Thymus (tissue), 11 donors: ENCODE data around the gene LEF1. TPM values are rescaled to one million over a fixed set of nuclear protein-coding genes. Genes with fewer than 3 reads are reported as not detected.

ENCODE experiments used
- DNase-seq, 9 donors: peaks; one replicate each; pipeline ENCODE4 v3.0.0-alpha.2; 2013; ENCODE audit warnings: low spot score in 9 of 9, low read depth in 6 of 9, missing footprints in 1 of 9
- H3K27ac ChIP-seq, 2 donors: one replicate each; pipeline ENCODE4 v1.5.1; 2013; ENCODE audit warnings: control low read depth in 1 of 2, low read depth in 1 of 2, low read length in 1 of 2, mild to moderate bottlenecking in 1 of 2, moderate library complexity in 1 of 2
- H3K27me3 ChIP-seq, 2 donors: one replicate each; pipeline ENCODE4 v1.5.1; 2013; ENCODE audit warnings: low read length in 1 of 2; ENCODE audit not compliant: control insufficient read depth in 2 of 2, insufficient read depth in 1 of 2
- H3K36me3 ChIP-seq, 2 donors: one replicate each; pipeline ENCODE4 v1.5.1; 2013; ENCODE audit warnings: low read length in 1 of 2, mild to moderate bottlenecking in 1 of 2, moderate library complexity in 1 of 2; ENCODE audit not compliant: control insufficient read depth in 2 of 2, insufficient read depth in 2 of 2
- H3K4me1 ChIP-seq, 2 donors: one replicate each; pipeline ENCODE4 v1.5.1; 2013; ENCODE audit warnings: low read length in 2 of 2; ENCODE audit not compliant: control insufficient read depth in 2 of 2, insufficient read depth in 2 of 2
- H3K4me3 ChIP-seq, 2 donors: one replicate each; pipeline ENCODE4 v1.5.1; 2013; ENCODE audit warnings: low read length in 2 of 2, control low read depth in 1 of 2, mild to moderate bottlenecking in 1 of 2
- H3K9me3 ChIP-seq, 2 donors: one replicate each; pipeline ENCODE4 v1.5.1; 2013; ENCODE audit warnings: low read length in 1 of 2, mild to moderate bottlenecking in 1 of 2; ENCODE audit not compliant: control insufficient read depth in 2 of 2, insufficient read depth in 1 of 2
- WGBS: extraction: QIAGEN DNeasy Blood & Tissue Kit; methylation state at CpG from one replicate; pipeline ENCODE4 v1.1.7; 2013; 5-methylcytosine and 5-hydroxymethylcytosine counted together
- polyA plus RNA-seq: library from polyadenylated mRNA; stranded (reverse); fragments of 200-250 nt; gene quantifications from one replicate; pipeline ENCODE4 v1.2.3, GENCODE V29; 2013
- total RNA-seq: library from RNA; stranded (reverse); fragments of 120-200 nt; gene quantifications from one replicate; pipeline ENCODE4 v1.2.4, GENCODE V29; 2013
- donor health status: healthy.

Gene LEF1
- total and polyA plus RNA-seq, 2 donors = 536 to 655 TPM

DNA sequence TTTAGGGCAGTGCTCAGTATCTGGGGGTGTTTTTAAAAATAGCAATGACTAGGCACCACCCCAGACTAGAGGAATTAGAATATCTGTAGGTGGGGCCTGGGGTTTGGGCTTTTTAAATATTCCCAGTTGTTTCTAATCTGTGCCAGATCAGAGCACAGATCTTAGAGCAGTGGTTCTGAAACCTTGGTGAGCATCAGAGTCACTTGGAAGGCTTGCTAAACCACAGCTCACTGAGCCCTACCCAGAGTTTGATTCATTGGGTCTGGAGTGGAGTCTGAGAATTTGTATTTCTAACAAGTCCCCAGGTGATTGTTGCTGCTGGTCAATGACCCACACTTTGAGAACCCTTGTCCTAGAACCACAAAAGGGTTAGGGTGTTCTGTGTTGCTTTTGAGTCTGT is 162.4 kb downstream of the LEF1 start:
- Histone ChIP-seq H3K4me1 (peaks cover 35% of the 10 kb centered on the region in 2 donors), H3K27me3 (no peaks in the 10 kb centered on the region), H3K36me3 (peaks cover 7 to 17% of the 10 kb centered on the region in 2 donors), H3K4me3 (no peak overlapping the region), H3K27ac (no peak overlapping the region), H3K9me3 (no peaks in the 10 kb centered on the region)
- DNase-seq = no peak

- H3K27ac ChIP-seq = no peak overlapping the region
- H3K9me3 ChIP-seq = no peaks in the 10 kb centered on the region
- no peak overlapping the region for H3K4me3 ChIP-seq
- 93% methylated on average over 1 of the region's 1 CpG for WGBS
- no peak for DNase-seq
- no peaks in the 10 kb centered on the region for H3K27me3 ChIP-seq
- peaks cover 2 to 15% of the 10 kb centered on the region in 2 donors for H3K36me3 ChIP-seq
- peaks cover 35% of the 10 kb centered on the region in 2 donors for H3K4me1 ChIP-seq
Measured at GRCh38 chr4:108005807-108006206, 162.9 kb downstream of the LEF1 start.

DNA sequence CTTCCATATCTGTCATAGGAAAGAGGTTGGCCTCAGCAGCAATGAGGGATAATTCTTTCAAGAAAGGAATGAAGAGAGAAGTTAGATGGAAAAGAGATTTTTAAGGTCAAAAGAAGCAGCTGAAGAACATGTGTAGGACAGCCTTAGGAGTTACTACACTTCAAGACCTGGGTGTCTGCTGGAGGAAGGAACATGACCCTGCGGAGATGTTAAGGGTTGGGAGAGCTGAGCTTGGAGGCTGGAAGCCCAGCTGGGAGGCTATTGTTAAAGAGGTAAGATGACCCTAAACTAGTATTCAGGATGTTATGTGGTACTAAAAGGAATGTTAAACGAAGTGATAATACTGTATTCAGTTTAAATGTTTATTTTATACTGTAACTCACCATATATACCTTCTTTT is 164.1 kb downstream of the LEF1 start:
- Histone ChIP-seq H3K27me3 (no peaks in the 10 kb centered on the region), H3K27ac (peak overlapping the region; percentile 89 to 93), H3K9me3 (no peaks in the 10 kb centered on the region), H3K36me3 (peaks cover 2 to 21% of the 10 kb centered on the region in 2 donors), H3K4me1 (peaks cover 35% of the 10 kb centered on the region in 2 donors), H3K4me3 (no peak overlapping the region)
- no peak for DNase-seq
- 96% methylated on average over 2 of the region's 2 CpGs for WGBS

DNA sequence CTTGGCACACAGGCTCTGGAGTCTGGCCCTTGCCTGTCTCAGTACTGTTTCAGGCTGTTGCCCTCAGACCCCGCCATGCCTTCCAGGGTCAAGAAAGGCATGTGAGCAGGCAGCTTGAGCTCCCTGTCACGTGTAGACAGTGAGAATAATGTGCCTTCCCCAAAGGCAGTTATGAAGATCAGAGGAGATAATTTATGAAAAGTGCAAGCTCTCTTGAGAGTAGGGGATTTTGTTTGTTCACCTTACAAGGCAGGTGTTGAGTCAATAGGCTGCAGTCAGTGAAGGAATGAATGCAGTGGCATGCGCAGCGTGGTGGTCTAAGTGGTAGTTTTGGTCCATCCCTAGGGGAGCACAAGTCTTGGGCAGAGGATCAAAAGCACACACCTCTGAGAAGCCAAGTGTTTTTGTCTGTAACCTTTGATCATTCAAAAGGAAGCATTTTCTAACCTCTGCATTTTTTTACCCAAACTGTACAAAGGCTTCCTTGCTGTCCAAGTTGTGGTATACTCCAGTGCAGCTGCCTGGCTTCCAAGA is 164.7 kb downstream of the LEF1 start:
- Histone ChIP-seq H3K36me3 (peaks cover 4 to 22% of the 10 kb centered on the region in 2 donors), H3K4me1 (peaks cover 35 to 37% of the 10 kb centered on the region in 2 donors), H3K9me3 (no peaks in the 10 kb centered on the region), H3K27ac (peak overlapping the region; percentile 89 to 93), H3K4me3 (peak overlapping the region in 1 of 2 donors; percentile 33), H3K27me3 (no peaks in the 10 kb centered on the region)
- peak in 8 of 9 donors; percentile 41 to 86 (median 59) for DNase-seq
- 18% methylated on average over 4 of the region's 4 CpGs for WGBS

DNA sequence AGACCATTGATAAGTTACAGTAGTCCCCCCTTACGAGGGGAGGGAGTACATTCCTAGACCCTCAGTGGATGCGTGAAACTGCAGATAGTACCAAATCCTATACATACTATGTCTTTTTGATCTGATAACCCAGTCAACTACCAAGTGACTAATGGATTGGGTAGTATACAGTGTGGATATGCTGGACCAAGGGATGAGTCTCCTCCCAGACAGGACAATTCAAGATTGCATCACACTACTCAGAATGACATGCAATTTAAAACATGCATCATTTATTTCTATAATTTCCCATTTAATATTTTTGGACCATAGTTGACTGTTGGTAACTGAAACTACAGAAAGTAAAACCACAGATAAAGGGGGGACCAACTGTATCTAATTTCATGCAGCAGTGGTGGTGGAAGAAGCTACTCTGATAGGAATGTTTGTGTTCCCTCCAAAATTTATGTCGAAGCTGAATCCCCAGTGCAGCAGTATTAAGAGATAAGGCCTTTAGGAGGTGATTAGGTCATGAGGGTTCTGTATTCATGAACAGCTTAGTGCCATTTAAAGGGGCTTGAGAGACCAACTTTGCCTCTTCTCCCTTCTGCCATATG is 167.1 kb downstream of the LEF1 start:
- no peak overlapping the region for H3K4me3 ChIP-seq
- WGBS = 94% methylated on average over 3 of the region's 3 CpGs
- no peaks in the 10 kb centered on the region for H3K27me3 ChIP-seq
- no peaks in the 10 kb centered on the region for H3K9me3 ChIP-seq
- peaks cover 48 to 49% of the 10 kb centered on the region in 2 donors for H3K4me1 ChIP-seq
- peaks cover 6 to 37% of the 10 kb centered on the region in 2 donors for H3K36me3 ChIP-seq
- H3K27ac ChIP-seq = no peak overlapping the region
- no peak for DNase-seq

- Histone ChIP-seq H3K9me3 (no peaks in the 10 kb centered on the region), H3K27ac (no peak overlapping the region), H3K4me1 (peaks cover 40 to 45% of the 10 kb centered on the region in 2 donors), H3K27me3 (no peaks in the 10 kb centered on the region), H3K4me3 (no peak overlapping the region), H3K36me3 (peaks cover 6 to 45% of the 10 kb centered on the region in 2 donors)
- no peak for DNase-seq
- 94% methylated on average over 2 of the region's 2 CpGs for WGBS
Measured at GRCh38 chr4:107999932-108000539, 168.7 kb downstream of the LEF1 start.

DNA sequence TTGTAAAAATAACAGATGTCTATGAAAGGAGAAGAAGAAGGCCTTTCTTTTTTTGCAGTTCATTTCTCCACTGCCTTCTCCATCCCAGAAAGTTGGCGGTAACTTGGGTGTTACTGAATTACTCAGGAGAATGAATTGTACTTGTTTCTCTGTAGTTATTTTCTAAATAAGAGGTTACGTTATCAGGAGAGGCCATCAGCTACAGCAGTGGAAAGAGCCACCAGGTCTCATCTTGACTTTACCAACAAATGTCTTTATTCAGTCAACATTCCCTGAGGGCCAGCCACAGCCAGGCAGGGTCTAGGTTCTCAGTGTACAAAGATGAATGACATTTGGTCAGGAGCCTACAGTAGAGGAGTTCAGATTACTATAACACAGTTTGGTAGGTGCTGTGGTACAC is 170.9 kb downstream of the LEF1 start:
- WGBS = 100% methylated on average over 2 of the region's 2 CpGs
- H3K9me3 ChIP-seq = no peaks in the 10 kb centered on the region
- H3K4me1 ChIP-seq = peaks cover 40 to 43% of the 10 kb centered on the region in 2 donors
- H3K27ac ChIP-seq = no peak overlapping the region
- no peak overlapping the region for H3K4me3 ChIP-seq
- peaks cover 5 to 48% of the 10 kb centered on the region in 2 donors for H3K36me3 ChIP-seq
- DNase-seq = no peak
- no peaks in the 10 kb centered on the region for H3K27me3 ChIP-seq

Other genes with a start within 250 kb of the LEF1 start
- 60.2 TPM for gene CYP2U1, start 237.4 kb downstream of the LEF1 start, total RNA-seq
- 25.3 TPM for gene CYP2U1, start 237.4 kb downstream of the LEF1 start, polyA plus RNA-seq
- gene HADH, start 179.0 kb downstream of the LEF1 start, total RNA-seq = 25.7 TPM
- gene HADH, start 179.0 kb downstream of the LEF1 start, polyA plus RNA-seq = 41.2 TPM